GM21528 (cell line): Measurements from ENCODE around the gene ITK.

Experiments
- ATAC-seq: cut with Tn5 transposase; IDR thresholded peaks from one replicate; pipeline ENCODE4 v1.9.1; 2021; ENCODE audit warnings: mild to moderate bottlenecking, moderate library complexity; ENCODE audit not compliant: unreplicated experiment, low FRiP score

The ITK gene

DNA sequence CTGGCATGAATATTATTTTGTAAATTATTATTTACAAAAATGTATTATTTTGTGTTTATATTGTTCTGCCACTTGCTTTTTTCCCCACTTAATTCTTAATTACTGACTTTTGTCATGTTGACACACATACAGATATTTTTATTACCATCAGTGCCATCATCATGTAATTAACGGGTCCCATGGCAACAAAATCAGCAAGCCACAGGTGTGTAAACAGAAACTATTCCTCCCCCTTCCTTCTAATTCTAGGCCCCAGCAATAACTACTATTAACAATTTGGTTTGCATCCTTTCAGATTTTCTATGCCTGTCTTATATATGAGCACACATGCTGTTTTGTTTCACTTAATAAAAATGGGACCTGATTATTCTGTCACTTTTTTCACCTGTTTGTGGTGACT lies 114.6 kb downstream of the ITK start:
- ATAC-seq = no peak

DNA sequence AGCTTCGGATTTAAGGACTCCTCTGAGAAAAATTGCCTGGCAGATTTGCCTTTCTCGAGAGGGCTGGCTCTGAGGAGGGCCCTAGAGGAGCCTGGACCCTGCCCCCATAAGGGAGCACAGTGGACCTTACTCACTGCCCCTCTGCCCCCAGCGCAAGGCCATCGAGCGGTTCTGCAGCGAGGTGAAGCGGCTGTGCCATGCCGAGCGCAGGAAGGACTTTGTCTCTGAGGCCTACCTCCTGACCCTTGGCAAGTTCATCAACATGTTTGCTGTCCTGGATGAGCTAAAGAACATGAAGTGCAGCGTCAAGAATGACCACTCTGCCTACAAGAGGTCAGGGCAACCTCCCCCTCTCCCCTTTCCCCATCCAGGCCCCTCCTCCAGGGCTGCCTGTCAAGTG lies 119.9 kb downstream of the ITK start:
- no peak for ATAC-seq

DNA sequence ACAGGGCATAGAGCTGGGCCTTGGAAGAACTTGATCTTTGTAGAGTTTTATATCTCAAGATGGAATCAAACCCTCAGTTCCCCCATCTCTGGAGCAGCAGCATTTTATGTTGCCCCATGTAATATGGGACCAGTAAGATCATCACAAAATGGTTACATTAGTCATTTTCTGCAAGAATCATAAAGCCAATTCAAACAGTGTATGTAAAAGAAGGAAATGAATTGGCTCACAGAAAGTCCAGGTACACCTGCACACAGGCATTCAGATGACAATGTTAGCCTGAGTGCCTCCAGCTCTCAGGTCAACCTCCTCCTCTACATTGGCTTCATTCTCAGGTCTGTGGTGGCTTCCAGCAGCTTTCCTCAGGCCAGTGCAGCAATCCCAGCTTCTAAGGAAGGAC lies 120.4 kb downstream of the ITK start:
- no peak for ATAC-seq

DNA sequence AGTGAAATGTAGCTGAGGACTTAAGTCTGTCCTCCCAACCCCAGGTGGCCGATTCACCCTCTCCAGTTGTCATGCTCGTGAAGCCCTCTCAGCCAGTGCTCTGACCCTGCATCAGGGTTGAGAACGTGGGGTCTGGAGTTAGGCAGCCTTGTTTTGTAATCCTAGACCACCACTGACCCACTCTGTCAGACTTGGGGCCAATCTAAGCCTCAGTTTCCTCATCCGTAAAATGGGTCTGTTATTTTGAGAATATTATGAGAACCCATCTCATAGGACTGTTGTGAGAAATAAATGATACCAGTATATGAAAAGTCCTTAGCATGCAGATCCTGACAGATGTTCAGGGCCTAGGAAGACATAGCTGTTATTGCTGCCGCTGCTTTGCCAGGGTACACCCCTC lies 122.4 kb downstream of the ITK start:
- no peak for ATAC-seq

DNA sequence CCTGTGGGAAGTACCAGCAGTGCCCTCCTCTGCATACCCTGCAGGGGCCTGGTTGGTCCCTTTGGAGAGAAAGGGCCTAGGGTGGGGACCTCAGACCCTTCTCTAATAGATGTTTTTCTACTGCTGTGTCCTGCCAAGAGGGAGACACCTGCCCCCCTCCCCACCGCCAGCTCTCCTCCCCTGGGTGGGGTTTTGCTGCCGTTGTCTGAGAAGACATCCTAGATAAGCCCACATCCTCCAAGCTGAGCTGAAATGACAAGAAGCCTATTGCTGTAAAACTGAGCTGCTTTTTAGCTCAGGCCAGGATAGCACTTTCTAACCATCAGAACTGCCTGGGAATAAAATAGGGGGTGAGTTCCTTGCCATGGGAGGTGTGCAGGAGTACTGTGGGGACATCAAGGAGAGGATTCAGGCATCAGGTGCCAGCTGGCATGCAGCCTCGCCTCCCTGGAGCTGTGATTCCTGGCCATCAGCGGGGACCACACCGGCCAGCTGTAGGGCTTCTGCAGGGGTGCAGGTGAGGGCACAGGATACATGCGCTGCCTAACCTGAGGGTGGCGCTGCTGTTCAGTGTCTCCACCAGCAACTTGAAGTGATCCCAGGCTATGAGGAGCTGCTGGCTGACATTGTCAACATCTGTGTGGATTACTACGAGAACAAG lies 123.2 kb downstream of the ITK start:
- ATAC-seq = no peak
